Neutrophil (primary cell): Measurements from ENCODE around the gene FLT1.

Experiments
- H3K27ac ChIP-seq: fragments of 200-600 bp; sonication (generic); 2 replicates; pipeline ENCODE4 v1.5.1; 2016; ENCODE audit warnings: mild to moderate bottlenecking, moderate library complexity
- H3K27me3 ChIP-seq: fragments of 200-600 bp; sonication (generic); 2 replicates; pipeline ENCODE4 v1.6.0; 2016; ENCODE audit warnings: mild to moderate bottlenecking
- H3K36me3 ChIP-seq: fragments of 200-600 bp; sonication (generic); 2 replicates; pipeline ENCODE4 v1.5.1; 2017
- H3K4me1 ChIP-seq, 2 experiments: fragments of 200-600 bp in 1 of 2; sonication (generic) in 1 of 2; 1 replicate in 1 of 2; 2 replicates in 1 of 2; pipeline versions ENCODE4 v1.5.1 to v1.6.1; 2013 to 2016; ENCODE audit warnings: low read depth in 1 of 2, low read length in 1 of 2, mild to moderate bottlenecking in 1 of 2, moderate library complexity in 1 of 2; ENCODE audit not compliant: control insufficient read depth in 1 of 2, insufficient read depth in 1 of 2
- H3K4me3 ChIP-seq, 2 experiments: fragments of 200-600 bp in 1 of 2; sonication (generic) in 1 of 2; 1 replicate in 1 of 2; 2 replicates in 1 of 2; pipeline ENCODE4 v1.5.1; 2013 to 2016; ENCODE audit warnings: low read depth in 1 of 2, low read length in 1 of 2, mild to moderate bottlenecking in 1 of 2, moderate library complexity in 1 of 2
- H3K9me3 ChIP-seq: fragments of 200-600 bp; sonication (generic); 2 replicates; pipeline ENCODE4 v1.5.1; 2016
- CTCF ChIP-seq: fragments of 200-600 bp; sonication (generic); IDR thresholded peaks from 2 replicates; pipeline ENCODE4 v1.5.1; 2016; ENCODE audit warnings: antibody characterized with exemption

Gene FLT1

GRCh38 chr13:28540612-28541011, 45.7 kb upstream of the FLT1 start:
- Histone ChIP-seq H3K4me3 (no peak overlapping the region), H3K4me1 (no peaks in the 10 kb centered on the region), H3K36me3 (no peaks in the 10 kb centered on the region), H3K27me3 (peaks cover 43% of the 10 kb centered on the region), H3K9me3 (peaks cover 5% of the 10 kb centered on the region), H3K27ac (no peak overlapping the region)
- no peak for TF ChIP-seq CTCF

- no peak for TF ChIP-seq CTCF
- H3K36me3 ChIP-seq, result no peaks in the 10 kb centered on the region
- peaks cover 47% of the 10 kb centered on the region for H3K27me3 ChIP-seq
- no peaks in the 10 kb centered on the region for H3K4me1 ChIP-seq
- H3K4me3 ChIP-seq, result no peak overlapping the region
- H3K9me3 ChIP-seq, result peaks cover 10% of the 10 kb centered on the region
- H3K27ac ChIP-seq, result no peak overlapping the region
These were observed 44.8 kb upstream of the FLT1 start for GRCh38 chr13:28539625-28540286.

GRCh38 chr13:28538932-28539331, 44.0 kb upstream of the FLT1 start:
- no peaks in the 10 kb centered on the region for H3K36me3 ChIP-seq
- no peaks in the 10 kb centered on the region for H3K4me1 ChIP-seq
- H3K27ac ChIP-seq, result no peak overlapping the region
- H3K9me3 ChIP-seq, result peaks cover 10% of the 10 kb centered on the region
- no peak for TF ChIP-seq CTCF
- H3K4me3 ChIP-seq, result no peak overlapping the region
- peaks cover 55% of the 10 kb centered on the region for H3K27me3 ChIP-seq

- Histone ChIP-seq H3K36me3 (no peaks in the 10 kb centered on the region), H3K4me1 (peaks cover 4 to 9% of the 10 kb centered on the region in 2 experiments), H3K27ac (no peak overlapping the region), H3K27me3 (peaks cover 73% of the 10 kb centered on the region), H3K9me3 (peaks cover 10% of the 10 kb centered on the region), H3K4me3 (no peak overlapping the region)
- no peak for TF ChIP-seq CTCF
These were observed 42.2 kb upstream of the FLT1 start for GRCh38 chr13:28537171-28537570.

GRCh38 chr13:28536371-28536770, 41.4 kb upstream of the FLT1 start:
- peaks cover 81% of the 10 kb centered on the region for H3K27me3 ChIP-seq
- H3K4me1 ChIP-seq, result peaks cover 11 to 17% of the 10 kb centered on the region in 2 experiments
- H3K36me3 ChIP-seq, result no peaks in the 10 kb centered on the region
- no peak for TF ChIP-seq CTCF
- H3K4me3 ChIP-seq, result no peak overlapping the region
- H3K27ac ChIP-seq, result no peak overlapping the region
- peaks cover 10% of the 10 kb centered on the region for H3K9me3 ChIP-seq
